HG02642 (cell line): ENCODE data around the gene GRK1.
A peak's percentile ranks its signal among the peaks of the same experiment; 100 is the strongest.
"Not testable (repeated sequence)": the region's sequence is repeated elsewhere in the genome, so short reads cannot be mapped to it uniquely, and the experiment has no call there.

Source experiments
- ATAC-seq: cut with Tn5 transposase; IDR thresholded peaks from one replicate; pipeline ENCODE4 v1.9.1; 2021; ENCODE audit warnings: mild to moderate bottlenecking; ENCODE audit not compliant: unreplicated experiment, poor library complexity

The GRK1 gene

DNA sequence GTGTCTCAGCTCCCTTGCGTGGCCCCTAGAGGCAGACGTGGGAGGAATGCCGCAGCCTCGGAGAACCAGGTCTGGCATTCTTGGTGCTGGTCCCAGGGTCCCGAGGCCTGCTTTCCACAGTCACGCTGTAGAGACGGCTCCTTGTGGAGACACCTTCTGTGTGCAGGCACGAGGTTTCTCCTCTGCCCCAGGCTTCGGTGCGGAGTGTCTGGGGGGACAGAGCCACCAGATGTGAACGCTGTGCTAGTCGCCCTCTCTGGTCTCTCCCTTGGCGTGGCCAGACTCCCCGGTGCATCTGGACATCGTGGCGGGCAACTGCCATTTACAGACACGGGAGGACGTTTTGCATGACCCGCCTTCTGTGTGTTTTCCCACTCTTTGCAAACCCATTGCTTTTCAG, 84.5 kb downstream of the GRK1 start:
- ATAC-seq: no peak

GRCh38 chr13:113752211-113752986, 85.4 kb downstream of the GRK1 start:
- not testable (repeated sequence) for ATAC-seq

DNA sequence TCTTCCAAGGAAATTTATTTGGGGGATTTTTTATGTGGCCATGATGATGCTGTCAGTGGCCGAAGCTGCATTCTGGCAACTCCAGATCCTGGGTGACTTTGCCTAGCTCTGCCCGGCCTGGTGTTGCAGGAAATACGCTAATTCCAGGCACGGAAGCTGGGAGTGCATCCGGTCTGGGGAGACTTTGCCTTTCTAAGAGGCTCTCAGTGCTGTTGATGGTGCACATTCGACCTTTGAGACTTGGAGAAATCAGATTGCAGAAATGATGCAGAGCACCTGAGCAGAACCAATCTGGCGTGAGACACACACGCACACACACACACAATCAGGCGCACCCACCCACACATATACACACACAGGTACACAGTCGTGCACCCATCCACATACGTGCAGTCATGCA, 86.2 kb downstream of the GRK1 start:
- ATAC-seq: no peak

DNA sequence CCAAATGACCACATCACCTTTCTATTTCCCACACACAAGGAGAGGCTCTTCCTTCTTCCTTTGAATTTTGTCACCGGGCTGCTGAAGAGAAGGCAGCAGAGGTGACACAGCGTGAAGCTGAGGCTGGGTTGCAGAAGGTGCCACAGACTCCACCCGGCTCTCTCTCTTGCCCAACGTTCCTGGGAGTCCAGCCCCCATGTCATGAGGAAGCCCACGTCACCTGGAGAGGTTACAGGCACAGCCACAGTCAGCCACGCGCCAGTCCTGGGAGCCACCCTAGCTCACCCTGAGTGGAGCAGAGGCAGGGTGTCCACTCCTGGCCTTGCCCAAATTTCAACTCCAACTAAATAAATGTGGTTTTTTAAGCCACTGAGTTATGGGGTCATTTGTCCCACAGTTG, 87.2 kb downstream of the GRK1 start:
- no peak for ATAC-seq

GRCh38 chr13:113754691-113755090, 87.7 kb downstream of the GRK1 start:
- no peak for ATAC-seq

- no peak for ATAC-seq
These were observed 89.5 kb downstream of the GRK1 start for GRCh38 chr13:113756441-113757097.

GRCh38 chr13:113758651-113759524, 91.9 kb downstream of the GRK1 start, which contains the start of gene TMEM255B:
TSS of gene TMEM255B (plus strand) at chr13:113759226. CDS start at chr13:113759270, 44 bp downstream.
- ATAC-seq: peak; percentile 91

- ATAC-seq: no peak
These were observed 92.6 kb downstream of the GRK1 start for GRCh38 chr13:113759525-113760137.

DNA sequence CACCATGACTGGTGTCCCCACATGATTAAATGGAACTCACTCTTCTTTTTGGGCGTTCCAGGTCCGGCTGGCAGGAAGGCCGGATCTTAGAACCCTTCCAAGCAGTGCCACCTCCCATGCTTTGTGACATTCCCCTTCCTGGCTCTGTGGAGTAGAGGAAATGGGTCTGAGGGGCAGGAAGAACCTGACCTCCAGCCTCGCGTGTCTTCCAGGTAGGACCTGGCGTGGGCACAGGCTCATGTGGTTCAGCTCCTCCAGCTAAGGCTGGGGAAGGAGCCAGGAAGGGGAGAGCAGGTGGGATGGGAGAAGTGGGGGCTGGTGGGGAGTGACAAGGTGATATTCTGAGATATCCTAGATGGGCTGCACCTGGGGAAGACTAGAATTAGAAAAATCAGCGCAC, 94.1 kb downstream of the GRK1 start:
- ATAC-seq: no peak

- ATAC-seq: no peak
These were observed 95.1 kb downstream of the GRK1 start for GRCh38 chr13:113762075-113762474.

- ATAC-seq: no peak
These were observed 95.5 kb downstream of the GRK1 start for GRCh38 chr13:113762538-113762937.

DNA sequence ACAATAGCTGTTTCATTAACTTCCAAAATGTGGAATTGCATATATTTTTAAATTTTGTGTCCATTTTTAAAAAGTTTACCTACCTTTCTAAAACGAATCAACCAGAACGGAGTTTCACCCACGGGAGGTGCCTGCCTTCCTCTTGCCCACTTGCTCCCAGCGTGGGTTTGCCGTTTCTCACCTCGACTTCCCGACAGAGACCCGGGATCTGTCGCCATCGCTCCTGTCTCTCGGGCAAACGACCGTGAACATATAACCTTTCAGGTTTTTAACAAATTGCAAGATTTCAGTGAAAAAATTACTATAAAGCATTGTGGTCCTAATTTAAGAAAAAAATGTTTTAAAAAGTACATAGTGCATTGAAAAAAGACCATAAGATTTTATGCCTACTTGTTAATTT, 96.2 kb downstream of the GRK1 start:
- ATAC-seq: no peak

GRCh38 chr13:113763961-113764792, 97.2 kb downstream of the GRK1 start:
- no peak for ATAC-seq

DNA sequence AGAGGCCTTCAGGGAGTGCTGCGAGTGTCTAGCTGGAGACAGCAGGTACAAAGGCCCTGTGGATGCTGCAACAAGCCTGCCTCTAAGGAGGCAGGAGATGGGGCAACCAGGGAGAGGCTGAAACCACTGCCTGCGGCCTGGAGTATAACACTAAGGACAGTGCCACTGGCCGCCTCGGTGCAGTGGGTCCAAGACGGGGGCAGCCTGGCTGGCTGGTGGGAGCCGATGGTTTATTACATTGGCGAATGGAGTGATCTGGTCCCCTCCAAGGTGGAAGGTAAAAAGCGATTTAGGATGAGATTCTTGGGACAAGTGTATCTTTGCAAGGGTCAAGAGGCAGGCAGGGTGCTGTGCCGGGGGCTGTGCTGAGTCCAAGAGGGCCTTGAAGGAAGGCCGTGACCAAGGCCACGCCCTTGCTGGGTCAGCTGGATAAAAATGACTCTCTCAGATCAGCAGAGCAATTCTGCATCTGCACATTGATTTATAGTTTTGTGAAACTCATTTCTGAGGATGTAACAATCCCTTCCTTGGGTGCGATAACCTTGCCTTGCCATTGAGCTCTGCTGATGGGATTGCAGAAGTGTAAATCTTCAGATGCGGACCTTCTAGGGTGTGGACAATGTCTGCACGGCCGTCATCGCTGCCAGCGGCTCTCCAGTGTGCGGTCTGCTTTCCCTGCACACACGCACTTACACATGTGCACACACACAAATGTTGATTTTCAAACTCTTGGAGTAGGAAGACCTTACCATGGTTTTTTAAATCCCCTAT, 98.0 kb downstream of the GRK1 start:
- ATAC-seq: no peak

DNA sequence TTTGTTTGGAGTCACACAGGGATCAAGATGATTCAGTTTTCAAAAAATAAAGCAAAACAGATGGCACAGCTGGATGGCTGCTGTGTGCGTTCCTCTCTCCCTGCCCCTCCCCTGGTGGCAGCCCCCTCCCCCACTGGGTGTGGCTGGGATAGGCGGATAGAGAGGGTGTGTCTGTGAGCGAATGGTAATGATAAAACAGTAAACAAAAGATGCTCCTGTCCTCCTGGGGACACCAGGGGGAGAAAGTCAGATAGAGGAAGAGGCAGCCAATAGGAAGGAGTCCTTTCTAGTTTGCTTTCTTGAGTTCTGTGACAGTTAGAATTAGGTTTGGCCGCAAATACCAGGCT, 98.5 kb downstream of the GRK1 start:
- ATAC-seq: no peak

GRCh38 chr13:113766035-113766800, 99.2 kb downstream of the GRK1 start:
- ATAC-seq: no peak

- ATAC-seq: no peak
These were observed 100.3 kb downstream of the GRK1 start for GRCh38 chr13:113767366-113767765.
